Fibroblast of skin of back (primary cell): ENCODE measurements around the gene PPP2R1B.

ENCODE experiments used
- DNase-seq: peaks from one replicate; pipeline ENCODE4 v3.0.0-alpha.2; 2013

PPP2R1B gene

DNA sequence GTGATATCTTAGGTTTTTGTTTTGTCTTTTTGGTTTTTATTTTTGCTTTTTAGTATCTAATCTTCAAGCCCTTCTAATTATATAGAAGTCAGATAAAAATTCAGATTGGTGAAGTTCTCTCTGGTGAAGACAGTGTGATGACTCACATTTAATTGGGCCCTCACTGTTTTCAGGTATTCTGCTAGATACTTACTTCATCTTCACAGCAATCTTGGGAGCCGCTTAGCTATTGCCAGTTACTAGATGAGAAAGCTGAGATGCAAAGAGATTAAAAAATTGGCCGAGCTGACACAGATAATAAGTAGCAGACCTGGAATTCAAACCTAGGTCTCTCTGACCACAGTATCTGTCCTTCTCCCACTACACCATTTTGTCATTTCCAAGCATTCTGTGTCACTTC, 75.0 kb downstream of the PPP2R1B start:
- no peak for DNase-seq

DNA sequence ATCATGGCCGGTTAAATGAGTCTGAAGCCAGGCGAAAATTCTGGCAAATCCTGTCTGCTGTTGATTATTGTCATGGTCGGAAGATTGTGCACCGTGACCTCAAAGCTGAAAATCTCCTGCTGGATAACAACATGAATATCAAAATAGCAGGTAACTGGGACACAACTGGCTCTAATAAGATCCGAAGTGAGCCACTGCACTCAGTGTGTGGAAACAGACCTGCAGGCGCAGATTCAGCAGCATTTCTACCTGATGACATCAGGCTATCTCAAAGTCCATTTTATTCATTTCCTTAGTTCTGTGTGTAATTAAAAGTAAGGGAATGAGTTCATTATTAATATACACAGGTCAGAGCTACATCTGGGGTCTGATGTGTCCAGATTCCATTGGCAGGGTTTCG, 78.2 kb downstream of the PPP2R1B start:
- DNase-seq = no peak

DNA sequence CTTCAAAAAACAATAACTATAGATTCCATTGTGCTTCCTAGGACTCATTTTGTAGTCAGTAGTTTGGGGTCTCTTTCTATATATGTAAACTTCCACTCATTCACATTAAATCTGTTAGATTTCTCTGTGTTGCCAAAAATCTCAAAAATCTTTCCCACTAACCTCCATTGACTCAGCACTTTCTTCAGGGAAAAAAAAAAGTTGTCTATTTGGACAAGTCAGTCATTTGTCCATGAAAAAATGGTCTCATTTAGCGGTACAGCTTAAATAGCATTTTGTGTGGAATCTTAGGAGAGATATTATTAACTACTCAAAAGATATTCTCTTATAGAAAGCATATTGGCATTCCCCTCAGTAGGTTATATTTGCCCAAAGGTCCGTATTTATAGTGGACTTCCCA, 81.9 kb downstream of the PPP2R1B start:
- no peak for DNase-seq

DNA sequence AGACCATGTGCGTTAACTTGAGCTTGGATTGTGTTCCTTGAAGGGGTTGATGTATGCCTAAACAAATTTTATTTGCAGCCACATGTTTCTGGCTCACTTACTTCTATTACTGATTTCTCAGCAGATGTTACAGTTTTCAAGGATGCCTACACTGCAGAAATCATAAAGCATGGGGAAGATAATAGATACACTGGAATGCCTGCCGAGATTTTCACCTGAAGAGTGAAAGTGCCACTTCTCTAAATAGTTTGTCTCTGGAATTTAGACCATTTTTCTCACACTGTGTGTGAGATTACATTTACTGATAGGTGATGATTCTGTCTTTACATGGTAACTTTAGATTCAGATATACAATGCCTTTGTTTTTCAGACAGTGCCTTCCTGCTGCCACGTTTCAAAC, 82.4 kb downstream of the PPP2R1B start:
- no peak for DNase-seq

DNA sequence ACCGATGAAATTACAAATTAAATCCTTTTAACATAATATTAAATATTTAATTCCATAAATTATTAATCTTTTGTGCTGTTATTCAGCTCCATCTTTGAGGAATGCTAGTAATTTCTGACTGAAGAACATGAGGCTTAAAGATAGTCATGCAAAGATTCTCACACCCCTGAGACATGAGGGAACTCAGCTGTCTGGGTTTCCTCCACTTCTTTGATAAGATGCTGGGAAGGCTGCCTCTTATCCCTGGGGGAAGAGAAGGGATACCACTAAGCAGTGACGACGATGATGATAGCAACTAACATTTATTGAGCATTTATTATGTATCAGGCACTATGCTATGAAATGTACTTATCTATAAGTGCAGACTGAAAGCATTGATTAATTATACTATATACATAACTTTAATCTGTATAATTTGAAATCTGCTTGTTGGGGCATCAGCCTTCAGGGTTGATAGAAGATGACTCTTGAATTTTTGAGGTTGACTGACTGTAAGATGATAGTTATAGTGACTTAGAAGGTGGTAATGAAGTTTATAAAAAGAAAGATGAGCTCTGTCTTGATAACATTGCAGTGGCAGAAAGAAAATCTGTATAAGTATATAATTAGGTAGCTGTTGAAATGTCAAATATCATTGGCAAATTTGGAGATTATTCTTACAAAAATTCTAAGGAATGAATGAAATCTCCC, 85.6 kb downstream of the PPP2R1B start:
- no peak for DNase-seq
